Measurements from ENCODE around the gene METTL25.

Gene METTL25

DNA sequence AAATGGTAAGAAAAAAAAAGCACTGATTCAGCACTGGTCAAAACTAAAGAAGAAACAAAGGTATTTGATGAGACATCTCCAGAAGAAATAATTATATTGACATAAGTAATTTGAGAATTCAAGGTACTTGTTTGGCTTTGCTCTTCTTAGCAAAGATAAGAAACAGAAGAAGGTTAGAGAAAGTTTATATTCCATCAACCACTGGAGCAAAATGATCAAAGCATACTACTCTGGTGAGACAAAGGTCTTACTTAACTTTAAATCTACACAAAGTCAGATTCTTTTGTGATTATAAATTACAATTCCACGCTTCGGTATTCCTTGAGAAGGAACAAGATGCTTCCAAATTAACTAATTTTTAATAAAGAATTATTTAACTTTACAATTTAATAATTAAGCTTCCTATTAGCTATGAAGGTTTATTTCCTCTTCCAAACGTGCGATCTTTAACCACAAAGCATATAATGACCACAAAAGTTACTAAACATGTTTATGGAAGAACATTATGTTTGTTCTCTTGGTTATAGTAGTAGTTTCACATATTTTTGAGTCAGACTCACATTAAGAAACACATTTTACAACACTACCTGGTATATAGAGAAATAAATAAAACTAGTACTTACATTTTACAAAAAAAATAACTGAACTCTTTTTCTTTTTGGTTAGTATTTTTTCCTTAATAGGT, 53.4 kb downstream of the METTL25 start:
- no peak overlapping the region for H4K12ac ChIP-seq (ENCODE audit: low read depth, low read length)
- H2AFZ ChIP-seq (ENCODE audit: insufficient read depth, low read length, poor library complexity) = no peak overlapping the region
- no peak overlapping the region for H3K9ac ChIP-seq (ENCODE audit: low read length)
- H3K79me2 ChIP-seq (ENCODE audit: control insufficient read depth, insufficient read depth, low read length, poor library complexity) = no peaks in the 10 kb centered on the region
- no peak overlapping the region for H2BK5ac ChIP-seq (ENCODE audit: low read depth, low read length, poor library complexity)
- peak in 1 of 2 donors; percentile 50 for DNase-seq
- H3K27me3 ChIP-seq (ENCODE audit: insufficient read depth, low read length) = no peaks in the 10 kb centered on the region
- no peak overlapping the region for H3K4me3 ChIP-seq (ENCODE audit: low read depth, low read length)
- H3K4me1 ChIP-seq (ENCODE audit: control insufficient read depth in 1 of 2, insufficient read depth in 2 of 2, low read length in 2 of 2) = no peaks in the 10 kb centered on the region
- no peak overlapping the region for H3K4me2 ChIP-seq (ENCODE audit: low read length)
- no peak overlapping the region for H3K18ac ChIP-seq (ENCODE audit: low read length)
- no peak overlapping the region for H3K23ac ChIP-seq (ENCODE audit: low read length)
- H2BK12ac ChIP-seq (ENCODE audit: low read length) = no peak overlapping the region
- no peak overlapping the region for H3K27ac ChIP-seq (ENCODE audit: low read depth, low read length)
- H3K79me1 ChIP-seq (ENCODE audit: low read length) = no peaks in the 10 kb centered on the region
- no peaks in the 10 kb centered on the region for H3K9me3 ChIP-seq (ENCODE audit: insufficient read depth, low read depth, low read length)
- H4K8ac ChIP-seq (ENCODE audit: low read depth, low read length) = no peak overlapping the region
- no peak overlapping the region for H2AK5ac ChIP-seq (ENCODE audit: low read length)
- H4K91ac ChIP-seq (ENCODE audit: low read depth, low read length) = no peak overlapping the region
- H3K4ac ChIP-seq (ENCODE audit: low read depth, low read length) = no peak overlapping the region
- no peak overlapping the region for H2BK120ac ChIP-seq (ENCODE audit: insufficient read depth, low read length, poor library complexity)
- H3K36me3 ChIP-seq (ENCODE audit: control insufficient read depth in 1 of 2, insufficient read depth in 2 of 2, low read length in 2 of 2) = no peaks in the 10 kb centered on the region
- H3K14ac ChIP-seq (ENCODE audit: low read length) = no peak overlapping the region
- no CpG with 5 or more reads among the region's 4 CpGs for WGBS (ENCODE audit: extremely low coverage, insufficient coverage, insufficient read length)

DNA sequence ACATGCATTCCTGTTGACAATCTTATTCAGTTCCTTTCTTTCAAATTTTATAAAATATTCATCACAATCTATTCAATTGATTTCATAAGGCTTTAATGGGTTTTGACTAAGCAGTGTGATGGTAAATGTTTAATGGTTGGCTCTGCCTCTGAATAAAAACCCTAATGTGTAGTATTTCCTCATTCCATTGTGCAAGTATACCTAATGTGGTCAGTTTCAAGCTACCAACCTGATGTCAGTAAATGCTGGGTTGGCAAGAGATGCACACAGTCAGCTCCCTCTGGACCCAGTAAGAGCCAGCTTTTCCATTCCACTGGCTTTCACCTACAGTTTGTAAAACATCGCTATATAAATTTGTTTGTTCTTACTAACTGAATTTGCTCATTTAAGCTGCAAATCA, 53.9 kb downstream of the METTL25 start:
- no peaks in the 10 kb centered on the region for H3K36me3 ChIP-seq (ENCODE audit: control insufficient read depth in 1 of 2, insufficient read depth in 2 of 2, low read length in 2 of 2)
- no peak overlapping the region for H3K18ac ChIP-seq (ENCODE audit: low read length)
- DNase-seq = no peak

DNA sequence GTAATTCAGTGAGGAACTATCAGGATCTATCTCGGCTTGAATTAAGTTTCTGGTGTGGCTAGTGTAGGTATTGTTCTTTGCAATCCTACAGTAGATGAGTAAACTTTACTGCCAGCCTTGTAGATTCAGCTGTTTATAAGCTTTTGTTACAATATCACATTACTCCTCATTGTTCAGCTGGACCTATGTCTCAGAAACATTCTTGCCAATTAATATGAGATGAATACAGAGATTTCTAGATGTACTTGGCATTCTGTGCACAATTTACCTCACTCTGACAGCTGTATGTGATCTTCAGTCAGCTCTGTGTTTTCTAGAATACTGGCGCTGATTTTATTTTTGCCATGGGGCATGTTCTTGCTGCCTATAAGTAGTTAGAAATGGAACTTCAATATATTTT, 55.7 kb downstream of the METTL25 start:
- no peak overlapping the region for H3K23ac ChIP-seq (ENCODE audit: low read length)
- H2BK120ac ChIP-seq (ENCODE audit: insufficient read depth, low read length, poor library complexity) = no peak overlapping the region
- H2BK5ac ChIP-seq (ENCODE audit: low read depth, low read length, poor library complexity) = no peak overlapping the region
- no peaks in the 10 kb centered on the region for H3K4me1 ChIP-seq (ENCODE audit: control insufficient read depth in 1 of 2, insufficient read depth in 2 of 2, low read length in 2 of 2)
- H3K18ac ChIP-seq (ENCODE audit: low read length) = no peak overlapping the region
- no peak overlapping the region for H3K9ac ChIP-seq (ENCODE audit: low read length)
- H3K27ac ChIP-seq (ENCODE audit: low read depth, low read length) = no peak overlapping the region
- H3K27me3 ChIP-seq (ENCODE audit: insufficient read depth, low read length) = no peaks in the 10 kb centered on the region
- no peak for DNase-seq
- H3K4me3 ChIP-seq (ENCODE audit: low read depth, low read length) = no peak overlapping the region
- no peak overlapping the region for H3K4me2 ChIP-seq (ENCODE audit: low read length)
- no peak overlapping the region for H2BK12ac ChIP-seq (ENCODE audit: low read length)
- H3K14ac ChIP-seq (ENCODE audit: low read length) = no peak overlapping the region
- no peak overlapping the region for H4K8ac ChIP-seq (ENCODE audit: low read depth, low read length)
- no CpG with 5 or more reads among the region's 2 CpGs for WGBS (ENCODE audit: extremely low coverage, insufficient coverage, insufficient read length)
- H4K91ac ChIP-seq (ENCODE audit: low read depth, low read length) = no peak overlapping the region
- H2AK5ac ChIP-seq (ENCODE audit: low read length) = no peak overlapping the region
- no peaks in the 10 kb centered on the region for H3K9me3 ChIP-seq (ENCODE audit: insufficient read depth, low read depth, low read length)
- no peak overlapping the region for H4K12ac ChIP-seq (ENCODE audit: low read depth, low read length)
- H3K79me2 ChIP-seq (ENCODE audit: control insufficient read depth, insufficient read depth, low read length, poor library complexity) = no peaks in the 10 kb centered on the region
- H3K79me1 ChIP-seq (ENCODE audit: low read length) = no peaks in the 10 kb centered on the region
- H3K36me3 ChIP-seq (ENCODE audit: control insufficient read depth in 1 of 2, insufficient read depth in 2 of 2, low read length in 2 of 2) = no peaks in the 10 kb centered on the region
- H2AFZ ChIP-seq (ENCODE audit: insufficient read depth, low read length, poor library complexity) = no peak overlapping the region
- H3K4ac ChIP-seq (ENCODE audit: low read depth, low read length) = no peak overlapping the region

More for the DNA sequence above, 53.9 kb downstream of the METTL25 start:
- Histone ChIP-seq H3K27ac (ENCODE audit: low read depth, low read length) (no peak overlapping the region), H3K4ac (ENCODE audit: low read depth, low read length) (no peak overlapping the region), H3K27me3 (ENCODE audit: insufficient read depth, low read length) (no peaks in the 10 kb centered on the region), H3K9ac (ENCODE audit: low read length) (no peak overlapping the region), H3K23ac (ENCODE audit: low read length) (no peak overlapping the region), H4K12ac (ENCODE audit: low read depth, low read length) (no peak overlapping the region), H2BK120ac (ENCODE audit: insufficient read depth, low read length, poor library complexity) (no peak overlapping the region), H3K9me3 (ENCODE audit: insufficient read depth, low read depth, low read length) (no peaks in the 10 kb centered on the region), H2AFZ (ENCODE audit: insufficient read depth, low read length, poor library complexity) (no peak overlapping the region), H4K91ac (ENCODE audit: low read depth, low read length) (no peak overlapping the region), H3K4me2 (ENCODE audit: low read length) (no peak overlapping the region), H3K4me1 (ENCODE audit: control insufficient read depth in 1 of 2, insufficient read depth in 2 of 2, low read length in 2 of 2) (no peaks in the 10 kb centered on the region), H3K79me1 (ENCODE audit: low read length) (no peaks in the 10 kb centered on the region), H2AK5ac (ENCODE audit: low read length) (no peak overlapping the region), H3K14ac (ENCODE audit: low read length) (no peak overlapping the region), H3K4me3 (ENCODE audit: low read depth, low read length) (no peak overlapping the region), H3K79me2 (ENCODE audit: control insufficient read depth, insufficient read depth, low read length, poor library complexity) (no peaks in the 10 kb centered on the region), H2BK5ac (ENCODE audit: low read depth, low read length, poor library complexity) (no peak overlapping the region), H2BK12ac (ENCODE audit: low read length) (no peak overlapping the region), H4K8ac (ENCODE audit: low read depth, low read length) (no peak overlapping the region)
- WGBS (ENCODE audit: extremely low coverage, insufficient coverage, insufficient read length) = no CpG with 5 or more reads among the region's 1 CpG

DNA sequence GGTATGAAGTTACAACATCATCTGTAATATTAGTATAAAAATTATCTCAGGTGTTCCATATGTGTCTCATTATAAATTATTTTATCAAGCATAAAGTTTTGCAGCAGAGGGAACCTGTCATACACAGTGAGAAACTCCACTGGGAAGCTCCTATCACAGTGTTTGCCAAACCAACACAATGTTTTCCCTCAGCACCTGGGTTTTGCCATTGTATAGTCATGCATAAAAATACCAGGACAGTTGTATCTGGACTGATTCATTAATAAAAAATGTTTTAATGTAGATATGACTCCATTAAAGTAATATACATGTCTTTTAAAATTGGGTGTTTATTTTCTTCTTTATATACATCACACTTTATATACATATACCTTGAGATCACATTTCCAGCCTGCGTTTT, 56.6 kb downstream of the METTL25 start:
- Histone ChIP-seq H3K79me2 (ENCODE audit: control insufficient read depth, insufficient read depth, low read length, poor library complexity) (no peaks in the 10 kb centered on the region), H3K18ac (ENCODE audit: low read length) (no peak overlapping the region), H3K14ac (ENCODE audit: low read length) (no peak overlapping the region), H3K4me2 (ENCODE audit: low read length) (no peak overlapping the region), H3K23ac (ENCODE audit: low read length) (no peak overlapping the region), H2AFZ (ENCODE audit: insufficient read depth, low read length, poor library complexity) (no peak overlapping the region), H3K27ac (ENCODE audit: low read depth, low read length) (no peak overlapping the region), H3K9ac (ENCODE audit: low read length) (no peak overlapping the region), H2BK12ac (ENCODE audit: low read length) (no peak overlapping the region), H4K8ac (ENCODE audit: low read depth, low read length) (no peak overlapping the region), H3K4me3 (ENCODE audit: low read depth, low read length) (no peak overlapping the region), H2BK5ac (ENCODE audit: low read depth, low read length, poor library complexity) (no peak overlapping the region), H2AK5ac (ENCODE audit: low read length) (no peak overlapping the region), H3K36me3 (ENCODE audit: control insufficient read depth in 1 of 2, insufficient read depth in 2 of 2, low read length in 2 of 2) (no peaks in the 10 kb centered on the region), H2BK120ac (ENCODE audit: insufficient read depth, low read length, poor library complexity) (no peak overlapping the region), H3K79me1 (ENCODE audit: low read length) (no peaks in the 10 kb centered on the region), H4K91ac (ENCODE audit: low read depth, low read length) (no peak overlapping the region), H3K4ac (ENCODE audit: low read depth, low read length) (no peak overlapping the region), H3K27me3 (ENCODE audit: insufficient read depth, low read length) (no peaks in the 10 kb centered on the region), H3K9me3 (ENCODE audit: insufficient read depth, low read depth, low read length) (no peaks in the 10 kb centered on the region), H4K12ac (ENCODE audit: low read depth, low read length) (no peak overlapping the region), H3K4me1 (ENCODE audit: control insufficient read depth in 1 of 2, insufficient read depth in 2 of 2, low read length in 2 of 2) (no peaks in the 10 kb centered on the region)
- DNase-seq = no peak
- WGBS (ENCODE audit: extremely low coverage, insufficient coverage, insufficient read length) = no CpG with 5 or more reads among the region's 1 CpG

Measured in trophoblast cell (in vitro differentiated cells and primary cell).